Thoracic aorta (tissue), 2 donors: ENCODE measurements around the gene GRIK4. TPM values are rescaled to one million over a fixed set of nuclear protein-coding genes. Genes with fewer than 3 reads are reported as not detected.

Source experiments
- ATAC-seq: fragments of 150-250 bp; one replicate; pipeline ENCODE4 v1.8.0; 2017; ENCODE audit warnings: low read depth; ENCODE audit not compliant: insufficient number of reproducible peaks, low FRiP score
- DNase-seq: peaks from one replicate; pipeline ENCODE4 v3.0.0-alpha.2; 2020; ENCODE audit warnings: low spot score
- H3K27ac ChIP-seq, 2 donors: fragments of 200-600 bp; sonication (generic); 1 replicate in 1 of 2; 2 replicates in 1 of 2; pipeline ENCODE4 v1.5.1; 2016; ENCODE audit warnings: mild to moderate bottlenecking in 2 of 2, moderate library complexity in 2 of 2
- H3K27me3 ChIP-seq: fragments of 200-600 bp; sonication (generic); replicated peaks from 2 replicates; pipeline ENCODE4 v1.6.0; 2016; ENCODE audit warnings: mild to moderate bottlenecking; ENCODE audit not compliant: insufficient read depth
- H3K36me3 ChIP-seq: fragments of 200-600 bp; sonication (generic); one replicate; pipeline ENCODE4 v1.5.1; 2016
- H3K4me1 ChIP-seq, 2 donors: fragments of 200-600 bp; sonication (generic); 1 replicate in 1 of 2; 2 replicates in 1 of 2; pipeline versions ENCODE4 v1.5.1 to v1.6.0; 2016; ENCODE audit warnings: low read depth in 2 of 2, mild to moderate bottlenecking in 1 of 2; ENCODE audit not compliant: control insufficient read depth in 1 of 2
- H3K4me3 ChIP-seq: fragments of 200-600 bp; sonication (generic); 2 replicates; pipeline ENCODE4 v1.5.1; 2016; ENCODE audit warnings: mild to moderate bottlenecking
- H3K9me3 ChIP-seq: fragments of 200-600 bp; sonication (generic); 2 replicates; pipeline ENCODE4 v1.5.1; 2016
- CTCF ChIP-seq: fragments of 200-600 bp; sonication (generic); IDR thresholded peaks from one replicate; pipeline ENCODE4 v1.5.1; 2019; ENCODE audit warnings: antibody characterized with exemption
- total RNA-seq, 2 donors: library from RNA; depleted of rRNA; stranded (reverse); fragments of >200 nt; gene quantifications; one replicate each; pipeline versions ENCODE4 v1.1.0 to v1.2.3, GENCODE V29; 2016

GRIK4 gene
- total RNA-seq, 2 donors from 2014 or later, result not detected

- no peaks in the 10 kb centered on the region for H3K27me3 ChIP-seq
- H3K27ac ChIP-seq, result no peak overlapping the region
- no peaks in the 10 kb centered on the region for H3K9me3 ChIP-seq
- ATAC-seq, result no peak
- TF ChIP-seq CTCF, result no peak
- H3K4me3 ChIP-seq, result no peak overlapping the region
- no peaks in the 10 kb centered on the region for H3K36me3 ChIP-seq
- DNase-seq, result no peak
- no peaks in the 10 kb centered on the region for H3K4me1 ChIP-seq
Observed at GRCh38 chr11:120810251-120810650, 298.7 kb downstream of the GRIK4 start.

- no peaks in the 10 kb centered on the region for H3K4me1 ChIP-seq
- no peak overlapping the region for H3K4me3 ChIP-seq
- no peaks in the 10 kb centered on the region for H3K36me3 ChIP-seq
- no peak for DNase-seq
- ATAC-seq, result no peak
- H3K27ac ChIP-seq, result no peak overlapping the region
- H3K27me3 ChIP-seq, result no peaks in the 10 kb centered on the region
- no peak for TF ChIP-seq CTCF
- no peaks in the 10 kb centered on the region for H3K9me3 ChIP-seq
Observed at GRCh38 chr11:120811199-120811598, 299.7 kb downstream of the GRIK4 start.

GRCh38 chr11:120811731-120812130, 300.2 kb downstream of the GRIK4 start:
- no peak for ATAC-seq
- no peak overlapping the region for H3K4me3 ChIP-seq
- H3K4me1 ChIP-seq, result no peaks in the 10 kb centered on the region
- H3K27me3 ChIP-seq, result no peaks in the 10 kb centered on the region
- H3K36me3 ChIP-seq, result no peaks in the 10 kb centered on the region
- no peak overlapping the region for H3K27ac ChIP-seq
- no peak for DNase-seq
- TF ChIP-seq CTCF, result no peak
- H3K9me3 ChIP-seq, result no peaks in the 10 kb centered on the region

- Histone ChIP-seq H3K4me3 (no peak overlapping the region), H3K36me3 (no peaks in the 10 kb centered on the region), H3K9me3 (no peaks in the 10 kb centered on the region), H3K4me1 (peaks cover 0 to 8% of the 10 kb centered on the region in 2 donors), H3K27ac (no peak overlapping the region), H3K27me3 (no peaks in the 10 kb centered on the region)
- no peak for TF ChIP-seq CTCF
- no peak for ATAC-seq
- DNase-seq, result no peak
Observed at GRCh38 chr11:120814531-120815318, 303.2 kb downstream of the GRIK4 start.

GRCh38 chr11:120815319-120816100, 304.0 kb downstream of the GRIK4 start:
- Histone ChIP-seq H3K27ac (no peak overlapping the region), H3K27me3 (no peaks in the 10 kb centered on the region), H3K36me3 (no peaks in the 10 kb centered on the region), H3K9me3 (no peaks in the 10 kb centered on the region), H3K4me1 (peaks cover 0 to 8% of the 10 kb centered on the region in 2 donors), H3K4me3 (no peak overlapping the region)
- no peak for TF ChIP-seq CTCF
- DNase-seq, result no peak
- no peak for ATAC-seq
